T-helper 2 cell treated with Interferon-gamma antibody and Interleukin-4, amounts not matched to agents 5 μg/mL and 100 μg/mL, for 36 hours (primary cell): ENCODE results near the gene AEBP2.

Experiments used
- DNase-seq: peaks from one replicate; pipeline ENCODE4 v3.0.0; 2021; ENCODE audit warnings: low spot score
- H3K27ac Mint-ChIP-seq: one replicate; pipeline ENCODE4 v1.8.0; 2021; ENCODE audit warnings: mild to moderate bottlenecking, mixed read lengths
- H3K27me3 Mint-ChIP-seq: one replicate; pipeline ENCODE4 v1.8.0; 2021; ENCODE audit warnings: low read depth, mixed read lengths
- H3K36me3 Mint-ChIP-seq: one replicate; pipeline ENCODE4 v1.8.0; 2021; ENCODE audit warnings: low read depth, mixed read lengths
- H3K4me1 Mint-ChIP-seq: one replicate; pipeline ENCODE4 v1.8.0; 2021; ENCODE audit warnings: low read depth, mixed read lengths
- H3K4me3 Mint-ChIP-seq: one replicate; pipeline ENCODE4 v1.8.0; 2022; ENCODE audit warnings: mild to moderate bottlenecking, moderate library complexity, mixed read lengths
- H3K9me3 Mint-ChIP-seq: one replicate; pipeline ENCODE4 v1.8.0; 2021; ENCODE audit warnings: mixed read lengths

AEBP2 gene

DNA sequence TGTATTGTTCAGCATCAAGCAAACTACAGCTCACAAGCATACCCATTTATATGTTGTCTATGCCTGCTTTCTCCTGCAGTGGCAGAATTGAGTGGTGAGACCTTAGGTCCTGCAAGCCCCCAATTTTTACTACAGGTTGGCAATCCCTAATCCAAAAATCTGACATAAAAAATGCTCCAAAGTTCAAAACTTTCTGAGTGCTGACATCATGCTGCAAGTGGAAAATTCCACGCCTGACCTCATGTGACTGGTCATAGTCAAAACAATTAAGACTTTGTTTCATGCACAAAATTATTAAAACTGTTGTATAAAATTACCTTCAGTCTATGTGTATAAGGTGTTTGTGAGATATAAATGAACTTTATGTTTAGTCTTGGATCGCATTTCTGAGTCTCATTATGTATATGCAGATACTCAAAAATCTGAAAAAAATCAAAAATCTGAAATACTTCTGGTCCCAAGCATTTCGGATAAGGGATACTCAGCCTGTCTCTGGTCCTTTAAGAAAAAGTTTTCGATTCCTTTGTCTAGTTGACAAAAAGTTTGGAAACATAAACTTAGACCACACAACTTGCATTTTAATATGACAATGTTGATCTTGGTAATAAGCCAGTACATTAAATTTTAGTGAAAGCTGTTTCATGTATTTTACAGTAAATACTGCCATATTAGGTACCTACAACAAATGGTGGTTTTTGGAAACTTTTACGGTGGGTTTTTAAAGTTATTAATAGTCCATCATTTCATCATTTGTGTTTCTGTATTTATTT is 81.5 kb downstream of the AEBP2 start:
- Mint-ChIP-seq H3K4me3 (no peak overlapping the region), H3K27ac (no peak overlapping the region), H3K9me3 (no peaks in the 10 kb centered on the region), H3K4me1 (peaks cover 1% of the 10 kb centered on the region), H3K36me3 (peaks cover 12% of the 10 kb centered on the region), H3K27me3 (no peaks in the 10 kb centered on the region)
- DNase-seq: no peak

DNA sequence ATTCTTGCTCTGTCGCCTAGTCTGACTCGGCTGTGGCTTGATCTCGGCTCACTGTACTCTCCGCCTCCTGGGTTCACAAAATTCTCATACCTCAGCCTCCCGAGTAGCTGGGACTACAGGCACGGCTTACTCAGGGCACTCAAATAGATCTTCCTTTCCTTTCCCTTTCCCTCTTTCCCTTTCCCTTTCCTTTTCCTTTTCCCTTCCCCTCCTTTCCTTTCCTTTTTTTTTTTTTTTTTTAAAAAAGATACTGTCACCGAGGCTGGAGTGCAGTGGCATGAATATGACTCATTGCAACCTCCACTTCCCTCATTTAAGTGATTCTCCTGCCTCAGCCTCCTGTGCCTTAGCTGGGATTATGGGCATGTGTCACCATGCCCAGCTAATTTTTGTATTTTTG is 86.0 kb downstream of the AEBP2 start:
- H3K4me1 Mint-ChIP-seq: peaks cover 23% of the 10 kb centered on the region
- H3K9me3 Mint-ChIP-seq: no peaks in the 10 kb centered on the region
- no peak for DNase-seq
- H3K4me3 Mint-ChIP-seq: no peak overlapping the region
- no peak overlapping the region for H3K27ac Mint-ChIP-seq
- H3K27me3 Mint-ChIP-seq: no peaks in the 10 kb centered on the region
- peaks cover 10% of the 10 kb centered on the region for H3K36me3 Mint-ChIP-seq

DNA sequence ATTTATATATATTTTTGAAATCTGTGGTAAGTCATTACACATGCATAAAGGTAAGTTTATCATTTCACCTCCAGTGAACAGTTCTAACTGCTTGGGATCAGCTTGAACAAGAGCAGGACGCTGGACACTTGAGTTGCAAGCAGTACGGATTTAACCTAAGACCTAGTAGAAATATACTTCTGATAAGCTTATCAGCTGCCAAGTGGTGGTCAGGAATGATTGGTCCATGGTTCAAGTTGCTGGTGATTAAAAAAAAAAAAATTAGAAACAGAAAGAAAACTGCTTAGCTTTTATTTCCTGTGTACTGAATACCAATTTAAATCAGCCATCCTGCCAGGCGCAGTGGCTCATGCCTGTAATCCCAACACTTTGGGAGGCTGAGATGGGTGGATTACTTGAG is 88.6 kb downstream of the AEBP2 start:
- Mint-ChIP-seq H3K4me3 (no peak overlapping the region), H3K36me3 (peaks cover 7% of the 10 kb centered on the region)

DNA sequence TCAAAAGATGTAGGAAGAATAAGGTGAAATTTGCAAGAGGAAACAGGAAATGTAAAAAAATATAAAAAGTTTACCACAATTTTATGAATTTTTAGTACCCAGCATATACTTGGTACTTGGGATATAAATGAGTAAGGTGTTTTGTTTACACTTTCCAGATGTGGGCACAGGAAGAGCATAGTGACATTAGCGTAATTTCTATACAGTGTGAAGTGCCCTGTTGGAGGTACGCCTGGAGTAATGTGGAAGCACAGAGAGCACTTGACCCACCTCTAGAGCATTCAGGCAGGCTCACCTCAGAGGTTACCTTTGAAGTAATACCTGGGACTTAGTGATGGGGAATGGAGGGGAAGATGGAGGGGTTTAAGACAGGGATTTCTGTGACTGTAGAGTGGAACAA is 89.5 kb downstream of the AEBP2 start:
- Mint-ChIP-seq H3K27ac (peak overlapping the region; percentile 18), H3K4me3 (no peak overlapping the region)
- no peak for DNase-seq

More for the DNA sequence above, 88.6 kb downstream of the AEBP2 start:
- no peak for DNase-seq
- peaks cover 23% of the 10 kb centered on the region for H3K4me1 Mint-ChIP-seq
- no peaks in the 10 kb centered on the region for H3K9me3 Mint-ChIP-seq
- H3K27me3 Mint-ChIP-seq: no peaks in the 10 kb centered on the region
- H3K27ac Mint-ChIP-seq: no peak overlapping the region

DNA sequence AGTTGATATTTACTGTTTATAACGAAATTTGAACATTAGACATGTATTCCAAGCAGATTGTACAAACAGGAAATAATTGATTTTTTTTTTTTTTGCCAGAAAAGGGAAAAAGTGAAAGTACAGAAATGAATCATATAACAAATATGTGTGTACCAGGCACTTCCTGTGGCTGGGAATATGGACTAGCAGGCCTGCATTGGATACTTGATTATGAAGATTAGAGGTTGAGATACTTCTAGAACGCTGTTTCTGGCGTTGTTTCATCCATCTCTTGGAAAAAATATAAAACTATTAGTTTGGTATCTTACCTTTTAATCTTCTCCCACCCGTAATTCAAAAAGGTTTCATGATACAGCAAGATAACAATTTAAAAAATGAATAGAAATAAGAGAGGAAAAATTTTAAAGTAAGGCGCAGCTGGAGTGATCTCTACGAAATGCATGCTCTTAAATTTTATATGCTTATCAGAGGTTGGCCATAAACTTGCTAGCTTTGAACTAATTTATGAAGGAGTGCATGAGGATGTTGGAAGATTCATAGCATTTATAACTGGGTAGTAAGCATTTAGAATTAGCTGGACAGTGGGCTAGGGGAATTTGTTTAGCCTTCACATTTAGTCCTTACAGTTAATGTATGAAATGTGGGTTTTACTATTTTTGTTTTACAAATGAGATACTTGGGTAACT is 90.8 kb downstream of the AEBP2 start:
- Mint-ChIP-seq H3K4me3 (no peak overlapping the region), H3K27ac (no peak overlapping the region), H3K36me3 (peaks cover 11% of the 10 kb centered on the region), H3K9me3 (peaks cover 3% of the 10 kb centered on the region), H3K27me3 (no peaks in the 10 kb centered on the region), H3K4me1 (peaks cover 25% of the 10 kb centered on the region)
- DNase-seq: no peak

More for the DNA sequence above, 89.5 kb downstream of the AEBP2 start:
- Mint-ChIP-seq H3K27me3 (no peaks in the 10 kb centered on the region), H3K36me3 (peaks cover 9% of the 10 kb centered on the region), H3K9me3 (no peaks in the 10 kb centered on the region), H3K4me1 (peaks cover 23% of the 10 kb centered on the region)

DNA sequence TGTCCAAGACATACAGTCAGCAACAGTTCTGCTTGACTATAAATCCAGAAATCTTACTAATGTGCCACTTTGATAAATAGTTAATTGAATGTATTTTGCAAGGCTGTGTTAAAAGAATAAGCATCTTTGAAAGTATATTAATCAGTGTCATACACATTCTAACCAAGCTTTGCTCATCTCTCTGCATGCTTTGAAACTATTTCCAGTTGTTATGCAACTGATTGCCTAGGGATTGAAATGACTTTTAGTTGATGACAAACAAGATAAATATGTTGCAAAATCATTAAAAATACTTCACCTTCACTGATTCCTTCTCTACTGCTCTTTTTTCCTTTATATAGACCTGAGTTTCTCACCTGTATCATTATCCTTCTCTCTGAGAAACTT is 91.3 kb downstream of the AEBP2 start:
- Mint-ChIP-seq H3K36me3 (peaks cover 15% of the 10 kb centered on the region), H3K27ac (no peak overlapping the region)

DNA sequence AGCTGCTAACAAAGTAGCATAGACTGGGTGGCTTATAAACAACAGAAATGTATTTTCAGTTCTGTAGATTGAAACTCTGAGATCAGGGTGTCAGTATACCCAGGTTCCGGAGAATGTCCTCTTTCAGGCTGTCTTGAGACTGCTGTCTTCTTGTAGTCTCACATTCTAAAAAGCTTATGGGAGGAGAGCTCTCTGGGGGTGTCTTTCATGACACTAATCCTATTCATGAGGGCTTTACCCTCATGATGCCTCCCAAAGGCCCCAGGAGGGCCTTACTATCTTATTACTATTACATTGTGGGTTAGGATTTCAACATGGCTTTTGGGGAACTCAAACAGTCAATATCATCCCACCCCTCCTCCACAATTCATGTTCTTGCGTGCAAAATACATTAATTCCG is 94.3 kb downstream of the AEBP2 start:
- Mint-ChIP-seq H3K4me3 (no peak overlapping the region), H3K4me1 (peaks cover 22% of the 10 kb centered on the region), H3K27ac (no peak overlapping the region), H3K9me3 (peaks cover 15% of the 10 kb centered on the region), H3K36me3 (peaks cover 17% of the 10 kb centered on the region), H3K27me3 (no peaks in the 10 kb centered on the region)
- no peak for DNase-seq

More for the DNA sequence above, 91.3 kb downstream of the AEBP2 start:
- H3K27me3 Mint-ChIP-seq: no peaks in the 10 kb centered on the region
- H3K4me1 Mint-ChIP-seq: peaks cover 30% of the 10 kb centered on the region
- no peak overlapping the region for H3K4me3 Mint-ChIP-seq
- DNase-seq: no peak
- H3K9me3 Mint-ChIP-seq: peaks cover 8% of the 10 kb centered on the region

DNA sequence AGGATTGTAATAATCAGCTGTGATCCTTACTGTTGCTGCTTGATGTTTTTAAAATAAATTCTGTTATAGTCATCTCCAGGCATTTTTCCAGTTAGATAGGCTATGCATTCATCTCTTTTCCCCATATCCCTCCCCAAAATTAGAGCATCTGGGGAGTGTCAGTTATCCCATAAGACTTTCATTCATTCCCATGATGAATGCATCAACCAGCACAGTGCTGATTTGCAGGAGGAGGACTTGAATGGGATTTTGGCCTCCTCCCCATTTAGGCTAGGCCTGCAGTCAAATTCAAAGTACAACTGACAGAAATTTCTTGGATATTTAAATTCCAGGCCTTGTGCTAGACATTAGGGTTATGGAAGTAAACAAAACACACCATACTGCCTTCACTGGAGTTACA is 99.8 kb downstream of the AEBP2 start:
- Mint-ChIP-seq H3K4me1 (peaks cover 8% of the 10 kb centered on the region), H3K27ac (no peak overlapping the region), H3K9me3 (peaks cover 15% of the 10 kb centered on the region), H3K36me3 (peaks cover 15% of the 10 kb centered on the region), H3K4me3 (no peak overlapping the region), H3K27me3 (no peaks in the 10 kb centered on the region)
- DNase-seq: no peak

DNA sequence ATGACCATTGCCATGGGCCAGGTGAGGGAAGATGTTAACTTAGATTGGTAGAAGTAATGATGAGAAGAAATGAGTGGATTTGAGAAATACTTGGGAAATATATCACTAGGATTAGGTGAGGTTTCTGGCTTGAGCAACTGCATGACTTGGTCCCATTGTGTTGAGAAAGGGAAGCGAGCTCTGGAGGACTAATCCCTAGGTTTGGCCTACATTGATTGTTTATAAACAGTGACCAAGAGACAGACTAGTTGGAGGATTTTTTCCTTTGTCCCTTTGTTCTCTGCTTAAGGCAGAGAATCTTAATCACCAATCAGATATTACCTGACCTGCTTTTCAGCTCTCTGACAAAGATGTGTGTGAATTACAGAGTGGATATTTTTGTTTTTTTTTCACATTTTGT is 100.5 kb downstream of the AEBP2 start:
- Mint-ChIP-seq H3K27ac (no peak overlapping the region), H3K9me3 (peaks cover 15% of the 10 kb centered on the region), H3K27me3 (no peaks in the 10 kb centered on the region), H3K4me3 (no peak overlapping the region), H3K4me1 (peaks cover 8% of the 10 kb centered on the region), H3K36me3 (peaks cover 13% of the 10 kb centered on the region)
- no peak for DNase-seq

DNA sequence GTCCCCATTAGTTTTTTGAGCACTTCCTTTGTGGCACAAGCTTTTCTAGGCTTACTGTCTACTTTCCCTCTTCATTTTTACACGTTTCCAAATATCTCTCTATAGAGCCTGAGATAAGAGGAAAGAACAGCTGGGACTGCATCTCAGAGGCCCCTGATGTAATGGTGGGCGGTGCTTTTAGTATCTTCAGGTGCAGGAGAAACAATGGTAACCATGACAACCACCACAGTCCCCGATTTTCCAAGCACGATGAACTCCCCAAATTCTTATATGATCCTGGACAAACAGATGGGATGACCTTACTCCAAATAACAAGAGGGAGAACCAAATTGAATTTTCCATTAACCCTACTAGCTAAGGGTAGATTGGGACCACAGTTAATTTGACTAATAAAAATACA is 103.3 kb downstream of the AEBP2 start:
- Mint-ChIP-seq H3K27me3 (no peaks in the 10 kb centered on the region), H3K36me3 (no peaks in the 10 kb centered on the region), H3K4me3 (no peak overlapping the region), H3K27ac (no peak overlapping the region), H3K4me1 (no peaks in the 10 kb centered on the region), H3K9me3 (no peaks in the 10 kb centered on the region)
- DNase-seq: no peak

DNA sequence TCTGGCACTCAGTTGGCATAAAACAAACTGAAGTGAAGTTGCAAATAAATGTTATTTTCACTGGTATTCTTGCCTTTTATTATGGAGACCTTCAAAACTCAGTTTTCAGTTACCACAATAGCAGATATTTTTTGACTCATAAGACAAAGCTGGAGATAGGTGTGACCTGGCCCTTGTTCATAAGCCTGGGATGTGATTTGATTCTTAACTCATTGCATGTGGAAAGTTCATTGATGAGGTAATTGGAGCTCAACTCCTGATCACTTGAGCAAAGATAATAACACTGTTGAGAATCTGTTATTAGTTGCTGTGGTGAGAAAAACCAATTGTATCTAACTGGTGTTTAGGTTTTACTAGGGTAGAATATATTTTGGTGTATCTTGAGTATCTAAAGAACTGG is 105.1 kb downstream of the AEBP2 start:
- Mint-ChIP-seq H3K27ac (no peak overlapping the region), H3K27me3 (no peaks in the 10 kb centered on the region), H3K4me1 (no peaks in the 10 kb centered on the region), H3K9me3 (no peaks in the 10 kb centered on the region), H3K36me3 (no peaks in the 10 kb centered on the region), H3K4me3 (no peak overlapping the region)
- no peak for DNase-seq

DNA sequence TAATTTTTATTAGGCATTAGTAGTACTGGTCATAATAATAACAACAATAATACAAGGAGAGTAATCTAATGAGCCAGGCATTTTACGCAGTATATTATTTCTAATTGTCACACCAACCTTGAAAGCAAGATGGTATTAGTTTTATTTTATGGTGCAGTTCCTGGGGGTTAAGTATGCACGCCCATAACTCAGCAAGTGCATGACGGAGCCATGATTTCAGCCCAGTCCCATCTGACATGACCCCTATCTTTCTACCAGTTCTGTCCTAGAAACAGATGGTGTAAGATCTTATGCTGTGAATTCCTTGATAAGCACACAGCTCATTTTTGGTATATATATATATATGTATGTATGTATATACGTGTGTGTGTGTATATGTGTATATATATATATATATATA is 106.0 kb downstream of the AEBP2 start:
- Mint-ChIP-seq H3K27me3 (no peaks in the 10 kb centered on the region), H3K36me3 (no peaks in the 10 kb centered on the region), H3K9me3 (no peaks in the 10 kb centered on the region), H3K4me3 (no peak overlapping the region), H3K27ac (no peak overlapping the region), H3K4me1 (no peaks in the 10 kb centered on the region)
- no peak for DNase-seq

DNA sequence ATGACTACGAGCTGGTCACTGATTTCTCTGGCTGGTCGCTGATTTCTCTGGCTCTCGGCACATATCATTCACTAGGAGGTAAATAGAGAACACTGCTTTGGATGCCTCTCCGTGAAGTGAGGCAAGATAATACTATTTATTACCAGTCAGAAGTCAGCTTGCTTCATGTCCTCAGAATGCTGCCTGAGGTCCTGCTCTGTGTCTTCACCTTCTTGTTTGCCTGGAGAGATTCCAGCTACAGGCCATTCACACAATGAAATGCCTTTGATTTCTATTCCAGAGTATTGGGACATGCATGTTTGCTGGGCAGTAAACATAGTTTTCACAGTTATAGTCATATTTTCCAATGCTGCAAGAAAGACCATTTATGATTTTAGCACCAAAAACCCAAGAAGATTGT is 106.7 kb downstream of the AEBP2 start:
- no peaks in the 10 kb centered on the region for H3K36me3 Mint-ChIP-seq
- no peaks in the 10 kb centered on the region for H3K4me1 Mint-ChIP-seq
- no peak overlapping the region for H3K27ac Mint-ChIP-seq
- no peaks in the 10 kb centered on the region for H3K27me3 Mint-ChIP-seq
- no peak for DNase-seq
- no peaks in the 10 kb centered on the region for H3K9me3 Mint-ChIP-seq
- H3K4me3 Mint-ChIP-seq: no peak overlapping the region

DNA sequence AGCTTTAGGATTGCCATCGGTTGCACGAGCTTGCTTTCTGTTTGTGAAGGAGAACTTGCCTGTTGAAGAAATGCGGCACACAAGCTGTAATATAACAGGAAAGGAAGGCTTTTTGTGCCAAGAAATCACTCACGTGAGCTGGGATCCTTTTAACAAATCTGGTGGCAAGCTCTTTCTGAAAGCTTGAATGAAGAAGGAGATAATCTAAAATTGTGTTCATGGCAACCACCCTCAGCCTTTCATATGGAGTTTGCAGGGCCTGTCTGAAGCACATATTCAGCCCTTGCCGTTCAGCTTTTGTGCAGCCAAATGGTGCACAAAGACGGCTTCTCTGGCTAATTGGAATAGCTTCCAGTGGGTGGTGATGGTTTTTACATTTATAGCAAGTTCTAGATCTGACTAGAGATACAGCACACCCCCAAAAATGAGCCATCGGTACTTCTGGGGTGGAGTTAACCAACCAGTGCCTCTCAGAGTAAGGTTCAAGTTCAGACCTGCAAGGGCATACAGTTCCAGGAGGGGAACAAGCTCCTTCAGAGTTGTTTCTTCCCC is 107.4 kb downstream of the AEBP2 start:
- no peak overlapping the region for H3K27ac Mint-ChIP-seq
- H3K36me3 Mint-ChIP-seq: no peaks in the 10 kb centered on the region
- no peak overlapping the region for H3K4me3 Mint-ChIP-seq
- no peak for DNase-seq
- no peaks in the 10 kb centered on the region for H3K27me3 Mint-ChIP-seq
- no peaks in the 10 kb centered on the region for H3K4me1 Mint-ChIP-seq
- H3K9me3 Mint-ChIP-seq: no peaks in the 10 kb centered on the region
